PC-3 (cell line): ENCODE results near the gene MEFV. TPM values are rescaled to one million over a fixed set of nuclear protein-coding genes. Genes with fewer than 3 reads are reported as not detected.
"Not testable (repeated sequence)": the region's sequence is repeated elsewhere in the genome, so short reads cannot be mapped to it uniquely, and the experiment has no call there.

Experiments used
- ATAC-seq: fragments of 200-7000 bp; cut with Tn5 transposase; 2 replicates; pipeline ENCODE4 v1.9.1; 2020; ENCODE audit warnings: mild to moderate bottlenecking, moderate library complexity
- BruUV-seq: library from RNA; stranded (reverse); fragments of 400-500 nt; replicated peaks from 2 replicates; lab custom pipeline; 2021; lab: Mats Ljungman, UMichigan
- CTCF ChIA-PET: fragments of 300-600 bp; sonication (Branson Sonifier 250); formaldehyde crosslinking; loops from one replicate; lab custom pipeline; 2022; ENCODE audit warnings: antibody characterized with exemption; lab: Charles Lee
- POLR2A ChIA-PET: fragments of 300-600 bp; sonication (Branson Sonifier 250); formaldehyde crosslinking; loops from one replicate; lab custom pipeline; 2022; ENCODE audit warnings: antibody characterized with exemption; ENCODE audit not compliant: unreplicated experiment; lab: Charles Lee
- DNase-seq: peaks from one replicate; pipeline ENCODE4 v3.0.0-alpha.2; 2015
- H2AFZ ChIP-seq: fragments of 300-600 bp; sonication (generic); 2 replicates; pipeline ENCODE4 v1.6.0; 2016; ENCODE audit warnings: antibody characterized with exemption, low read length
- H3F3A ChIP-seq: fragments of 300-600 bp; sonication (generic); one replicate; pipeline ENCODE4 v1.6.0; 2017; ENCODE audit warnings: antibody characterized with exemption, low read length, control low read depth, mild to moderate bottlenecking; ENCODE audit not compliant: unreplicated experiment
- H3K27ac ChIP-seq: fragments of 300-600 bp; sonication (generic); 2 replicates; pipeline ENCODE4 v1.5.1; 2016; ENCODE audit warnings: mild to moderate bottlenecking, low read length
- H3K27me3 ChIP-seq: fragments of 300-600 bp; sonication (generic); 2 replicates; pipeline ENCODE4 v1.6.1; 2016; ENCODE audit warnings: low read length, mixed read lengths
- H3K36me3 ChIP-seq: fragments of 300-600 bp; sonication (generic); 2 replicates; pipeline ENCODE4 v1.6.1; 2016; ENCODE audit warnings: low read depth, mixed run types, low read length, mixed read lengths
- H3K4me1 ChIP-seq: fragments of 300-600 bp; sonication (generic); 2 replicates; pipeline ENCODE4 v1.5.1; 2016; ENCODE audit warnings: low read length; ENCODE audit not compliant: insufficient read depth
- H3K4me2 ChIP-seq: fragments of 300-600 bp; sonication (generic); 2 replicates; pipeline ENCODE4 v1.6.0; 2016; ENCODE audit warnings: low read length
- H3K4me3 ChIP-seq: fragments of 300-600 bp; sonication (generic); 2 replicates; pipeline ENCODE4 v1.5.1; 2016; ENCODE audit warnings: mild to moderate bottlenecking, low read length, mixed read lengths
- H3K79me2 ChIP-seq: fragments of 300-600 bp; sonication (generic); 2 replicates; pipeline ENCODE4 v1.6.1; 2017; ENCODE audit warnings: low read length, mixed read lengths
- H3K9ac ChIP-seq: fragments of 300-600 bp; sonication (generic); 2 replicates; pipeline ENCODE4 v1.6.0; 2016; ENCODE audit warnings: mild to moderate bottlenecking, low read length
- H3K9me2 ChIP-seq: fragments of 300-600 bp; sonication (generic); replicated peaks from 2 replicates; pipeline ENCODE4 v1.6.1; 2016; ENCODE audit warnings: mixed run types, low read length, mixed read lengths
- H3K9me3 ChIP-seq: fragments of 300-600 bp; sonication (generic); 2 replicates; pipeline ENCODE4 v1.6.1; 2016; ENCODE audit warnings: low read length, mixed read lengths
- H4K20me1 ChIP-seq: fragments of 300-600 bp; sonication (generic); 2 replicates; pipeline ENCODE4 v1.6.1; 2016; ENCODE audit warnings: low read length, mixed read lengths
- EZH2 ChIP-seq: fragments of 300-600 bp; sonication (generic); IDR thresholded peaks from one replicate; pipeline ENCODE4 v1.6.1; 2017; ENCODE audit warnings: antibody characterized with exemption, mild to moderate bottlenecking, low read length; ENCODE audit not compliant: unreplicated experiment
- EZH2phosphoT487 ChIP-seq: fragments of 300-600 bp; sonication (generic); IDR thresholded peaks from 2 replicates; pipeline ENCODE4 v1.6.1; 2018; ENCODE audit warnings: mild to moderate bottlenecking, antibody characterized with exemption, low read length, borderline replicate concordance
- intact Hi-C: fragments of 100-400 bp; cut with micrococcal nuclease; formaldehyde crosslinking; loops from 2 replicates; pipeline ENCODE4 v1.9.0; 2023
- total RNA-seq: library from RNA; depleted of rRNA; stranded (reverse); fragments of >200 nt; gene quantifications from 2 replicates; pipeline ENCODE4 v1.2.3, GENCODE V29; 2014
- TF ChIP-seq, protein P1 (sequence below): fragments of 300-600 bp; sonication (generic); conservative IDR thresholded peaks from 2 replicates; pipeline ENCODE4 v1.5.1; 2017; ENCODE audit warnings: antibody characterized with exemption, low read depth, mild to moderate bottlenecking, low read length

MEFV gene
- total RNA-seq, 1 experiment from 2014 or later = 0.04 TPM

DNA sequence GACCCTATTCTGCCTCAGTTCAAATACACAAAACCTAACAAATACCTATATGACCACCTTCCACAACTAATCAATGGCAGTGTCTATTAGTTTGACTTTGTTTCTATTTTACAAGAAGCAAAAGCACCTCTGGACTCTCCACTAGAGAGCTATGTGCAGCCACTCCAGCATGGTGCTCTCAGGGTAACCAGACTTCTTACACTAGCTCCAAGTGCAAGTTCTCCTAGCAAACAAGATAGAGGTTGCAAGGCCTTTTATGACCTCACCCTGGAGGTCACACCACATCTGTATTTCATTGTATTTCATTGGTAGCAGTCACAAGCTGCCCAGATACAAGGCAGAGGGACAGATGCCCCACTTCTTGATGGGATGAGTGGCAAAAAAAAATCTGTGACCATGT, 18.5 kb upstream of the MEFV start:
- Histone ChIP-seq H3K9me2 (no peaks in the 10 kb centered on the region), H4K20me1 (no peaks in the 10 kb centered on the region), H3K4me3 (no peak overlapping the region), H3K79me2 (no peaks in the 10 kb centered on the region), H3K9ac (no peak overlapping the region), H3F3A (no peaks in the 10 kb centered on the region), H2AFZ (no peak overlapping the region), H3K27ac (no peak overlapping the region), H3K4me2 (no peak overlapping the region), H3K36me3 (no peaks in the 10 kb centered on the region), H3K9me3 (no peaks in the 10 kb centered on the region), H3K4me1 (no peaks in the 10 kb centered on the region), H3K27me3 (no peaks in the 10 kb centered on the region)
- BruUV-seq = no TSS peak
- ATAC-seq (no peak), DNase-seq (no peak)
- TF ChIP-seq EZH2 (no peak), EZH2phosphoT487 (no peak)
- TF ChIP-seq, protein P1, sequence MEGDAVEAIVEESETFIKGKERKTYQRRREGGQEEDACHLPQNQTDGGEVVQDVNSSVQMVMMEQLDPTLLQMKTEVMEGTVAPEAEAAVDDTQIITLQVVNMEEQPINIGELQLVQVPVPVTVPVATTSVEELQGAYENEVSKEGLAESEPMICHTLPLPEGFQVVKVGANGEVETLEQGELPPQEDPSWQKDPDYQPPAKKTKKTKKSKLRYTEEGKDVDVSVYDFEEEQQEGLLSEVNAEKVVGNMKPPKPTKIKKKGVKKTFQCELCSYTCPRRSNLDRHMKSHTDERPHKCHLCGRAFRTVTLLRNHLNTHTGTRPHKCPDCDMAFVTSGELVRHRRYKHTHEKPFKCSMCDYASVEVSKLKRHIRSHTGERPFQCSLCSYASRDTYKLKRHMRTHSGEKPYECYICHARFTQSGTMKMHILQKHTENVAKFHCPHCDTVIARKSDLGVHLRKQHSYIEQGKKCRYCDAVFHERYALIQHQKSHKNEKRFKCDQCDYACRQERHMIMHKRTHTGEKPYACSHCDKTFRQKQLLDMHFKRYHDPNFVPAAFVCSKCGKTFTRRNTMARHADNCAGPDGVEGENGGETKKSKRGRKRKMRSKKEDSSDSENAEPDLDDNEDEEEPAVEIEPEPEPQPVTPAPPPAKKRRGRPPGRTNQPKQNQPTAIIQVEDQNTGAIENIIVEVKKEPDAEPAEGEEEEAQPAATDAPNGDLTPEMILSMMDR = no peak
- intact Hi-C loops = no loop called here
- ChIA-PET POLR2A (interaction anchor here (0.5 kb wide), 1 partner anchor 117 kb away, joined by 13 read pairs; no protein-coding TSS in a partner anchor), CTCF (no interaction called here)

DNA sequence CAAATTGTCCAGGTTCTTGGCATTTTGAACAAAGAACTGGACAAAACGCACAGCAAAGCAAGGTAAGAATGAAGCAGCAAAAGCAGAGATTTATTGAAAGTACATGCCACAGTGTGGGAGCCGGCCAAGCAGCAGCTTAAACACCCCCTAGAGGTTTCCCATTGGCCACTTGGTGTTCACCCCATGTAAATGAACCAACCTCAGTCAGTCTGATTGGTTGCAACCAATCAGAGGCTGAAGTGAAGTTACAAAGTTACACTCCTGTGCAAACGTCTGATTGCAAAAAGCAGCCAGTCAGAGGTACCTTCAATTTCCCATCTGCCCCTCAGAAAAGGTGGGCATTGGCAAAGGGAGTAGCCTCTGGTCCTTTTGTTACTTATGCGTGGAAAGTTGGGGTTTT, 18.1 kb upstream of the MEFV start:
- H3K36me3 ChIP-seq = no peaks in the 10 kb centered on the region
- H3K4me1 ChIP-seq = no peaks in the 10 kb centered on the region
- H3K9ac ChIP-seq = no peak overlapping the region
- H3K27ac ChIP-seq = no peak overlapping the region
- no peaks in the 10 kb centered on the region for H3K27me3 ChIP-seq
- peak; percentile 2 for DNase-seq
- no TSS peak for BruUV-seq
- intact Hi-C loops = no loop called here
- H2AFZ ChIP-seq = no peak overlapping the region
- H3K9me3 ChIP-seq = no peaks in the 10 kb centered on the region
- no peaks in the 10 kb centered on the region for H3F3A ChIP-seq
- H3K4me3 ChIP-seq = no peak overlapping the region
- H4K20me1 ChIP-seq = no peaks in the 10 kb centered on the region
- no peak for TF ChIP-seq EZH2phosphoT487
- TF ChIP-seq, protein P1 = no peak
- no peak; the same call in 1 of the 2 replicates for ATAC-seq
- POLR2A ChIA-PET = interaction anchor here (0.5 kb wide), 1 partner anchor 116 kb away, joined by 13 read pairs; no protein-coding TSS in a partner anchor
- CTCF ChIA-PET = no interaction called here
- no peak overlapping the region for H3K4me2 ChIP-seq
- H3K79me2 ChIP-seq = no peaks in the 10 kb centered on the region
- no peaks in the 10 kb centered on the region for H3K9me2 ChIP-seq

DNA sequence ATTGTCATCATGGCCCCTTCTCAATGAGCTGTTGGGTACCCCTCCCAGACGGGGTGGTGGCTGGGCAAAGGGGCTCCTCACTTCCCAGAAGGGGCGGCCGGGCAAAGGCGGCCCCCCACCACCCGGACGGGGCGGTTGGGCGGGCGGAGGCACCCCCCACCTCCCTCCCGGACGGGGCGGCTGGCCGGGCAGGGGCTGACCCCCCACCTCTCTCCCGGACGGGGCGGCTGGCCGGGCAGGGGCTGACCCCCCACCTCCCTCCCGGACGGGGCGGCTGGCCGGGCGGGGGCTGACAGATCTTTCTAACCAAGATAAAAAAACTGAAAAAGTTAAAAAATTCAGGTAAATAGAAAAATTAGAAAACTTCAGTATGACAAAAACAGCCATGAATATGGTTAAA, 14.8 kb upstream of the MEFV start:
- H3K27me3 ChIP-seq, H2AFZ ChIP-seq, BruUV-seq, H3K4me3 ChIP-seq, H3K27ac ChIP-seq, H3K9me2 ChIP-seq, H3K79me2 ChIP-seq, CTCF ChIA-PET, ATAC-seq, H3K9me3 ChIP-seq, H3K9ac ChIP-seq, H3K4me2 ChIP-seq, intact Hi-C loops, H3K36me3 ChIP-seq, H3F3A ChIP-seq, H4K20me1 ChIP-seq, DNase-seq, POLR2A ChIA-PET, H3K4me1 ChIP-seq: not testable (repeated sequence)

DNA sequence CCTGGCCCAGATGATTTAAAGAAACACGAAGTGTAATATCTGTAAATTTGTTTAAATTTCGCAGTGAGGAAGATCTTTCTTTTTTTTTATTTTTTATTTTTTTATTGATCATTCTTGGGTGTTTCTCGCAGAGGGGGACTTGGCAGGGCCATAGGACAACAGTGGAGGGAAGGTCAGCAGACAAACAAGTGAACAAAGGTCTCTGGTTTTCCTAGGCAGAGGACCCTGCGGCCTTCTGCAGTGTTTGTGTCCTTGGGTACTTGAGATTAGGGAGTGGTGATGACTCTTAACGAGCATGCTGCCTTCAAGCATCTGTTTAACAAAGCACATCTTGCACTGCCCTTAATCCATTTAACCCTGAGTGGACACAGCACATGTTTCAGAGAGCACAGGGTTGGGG, 14.3 kb upstream of the MEFV start:
- H4K20me1 ChIP-seq, H3K4me2 ChIP-seq, DNase-seq, H3K27ac ChIP-seq, intact Hi-C loops, H3K27me3 ChIP-seq, H3K36me3 ChIP-seq, ATAC-seq, H3K9ac ChIP-seq, H3K4me3 ChIP-seq, H3K9me2 ChIP-seq, H2AFZ ChIP-seq, H3K4me1 ChIP-seq, H3K79me2 ChIP-seq, H3F3A ChIP-seq, POLR2A ChIA-PET, CTCF ChIA-PET, BruUV-seq, H3K9me3 ChIP-seq: not testable (repeated sequence)
